HG03575 (cell line): ENCODE results near the gene ZNF384.

Experiments used
- ATAC-seq: cut with Tn5 transposase; IDR thresholded peaks from one replicate; pipeline ENCODE4 v1.9.1; 2021; ENCODE audit not compliant: unreplicated experiment, insufficient number of reproducible peaks, low FRiP score; ENCODE audit errors: extremely low read depth

The ZNF384 gene

GRCh38 chr12:6664902-6665301, 24.3 kb downstream of the ZNF384 start:
- no peak for ATAC-seq

GRCh38 chr12:6662906-6663742, 26.1 kb downstream of the ZNF384 start, which contains the start of gene ING4:
TSS of gene ING4 (minus strand) at chr12:6663119. CDS start at chr12:6663101, 18 bp downstream.
- ATAC-seq: peak; percentile 69

- ATAC-seq: no peak
Observed at GRCh38 chr12:6662602-6662905, 26.6 kb downstream of the ZNF384 start.

- no peak for ATAC-seq
Observed at GRCh38 chr12:6653987-6654386, 35.2 kb downstream of the ZNF384 start.

- ATAC-seq: no peak
Observed at GRCh38 chr12:6653342-6653741, 35.8 kb downstream of the ZNF384 start.

- no peak for ATAC-seq
Observed at GRCh38 chr12:6652391-6652790, 36.8 kb downstream of the ZNF384 start.

GRCh38 chr12:6650832-6651231, 38.3 kb downstream of the ZNF384 start:
- no peak for ATAC-seq

- no peak for ATAC-seq
Observed at GRCh38 chr12:6647083-6647604, 42.0 kb downstream of the ZNF384 start, which contains the start of gene ACRBP. TSS of gene ACRBP (minus strand) at chr12:6647432. CDS start at chr12:6647366, 66 bp downstream.

GRCh38 chr12:6646276-6647082, 42.7 kb downstream of the ZNF384 start:
- no peak for ATAC-seq

- ATAC-seq: no peak
Observed at GRCh38 chr12:6644903-6645302, 44.3 kb downstream of the ZNF384 start.

- no peak for ATAC-seq
Observed at GRCh38 chr12:6644257-6644596, 44.9 kb downstream of the ZNF384 start.

- no peak for ATAC-seq
Observed at GRCh38 chr12:6643569-6644256, 45.5 kb downstream of the ZNF384 start.

- ATAC-seq: no peak
Observed at GRCh38 chr12:6641131-6641530, 48.0 kb downstream of the ZNF384 start.

GRCh38 chr12:6640497-6640896, 48.7 kb downstream of the ZNF384 start:
- no peak for ATAC-seq

- ATAC-seq: no peak
Observed at GRCh38 chr12:6639151-6639801, 49.9 kb downstream of the ZNF384 start.

- ATAC-seq: no peak
Observed at GRCh38 chr12:6638305-6638704, 50.9 kb downstream of the ZNF384 start.

GRCh38 chr12:6635856-6636531, 53.2 kb downstream of the ZNF384 start, which contains the start of gene LPAR5:
TSS of gene LPAR5 (minus strand) at chr12:6635959. CDS start at chr12:6621248, 14,711 bp downstream.
- ATAC-seq: no peak

- no peak for ATAC-seq
Observed at GRCh38 chr12:6635375-6635855, 53.8 kb downstream of the ZNF384 start.
